GM18508 (cell line): ENCODE measurements around the gene ZNRD2.
"Not testable (repeated sequence)": the region's sequence is repeated elsewhere in the genome, so short reads cannot be mapped to it uniquely, and the experiment has no call there.

Experiments used
- ATAC-seq: cut with Tn5 transposase; IDR thresholded peaks from one replicate; pipeline ENCODE4 v1.9.1; 2021; ENCODE audit warnings: moderate number of reproducible peaks; ENCODE audit not compliant: insufficient read depth, unreplicated experiment

ZNRD2 gene

GRCh38 chr11:65569973-65570918, at the start of gene ZNRD2:
Gene ZNRD2 (plus strand): TSS chr11:65570477. CDS start chr11:65570492, 15 bp downstream.
- ATAC-seq, result peak; percentile 41

GRCh38 chr11:65521777-65522521, 48.3 kb upstream of the ZNRD2 start:
- not testable (repeated sequence) for ATAC-seq

GRCh38 chr11:65522718-65523630, 47.3 kb upstream of the ZNRD2 start:
- ATAC-seq, result not testable (repeated sequence)

GRCh38 chr11:65523631-65523968, 46.7 kb upstream of the ZNRD2 start:
- ATAC-seq, result not testable (repeated sequence)

- ATAC-seq, result no peak
Measured at GRCh38 chr11:65524014-65524740, 46.1 kb upstream of the ZNRD2 start.

- no peak for ATAC-seq
Measured at GRCh38 chr11:65524741-65525545, 45.3 kb upstream of the ZNRD2 start, which contains the start of gene SCYL1. Gene SCYL1 (plus strand): TSS chr11:65525083. CDS start chr11:65525154, 71 bp downstream.

GRCh38 chr11:65525546-65526480, 44.5 kb upstream of the ZNRD2 start:
- no peak for ATAC-seq

GRCh38 chr11:65526744-65527143, 43.5 kb upstream of the ZNRD2 start:
- no peak for ATAC-seq

- no peak for ATAC-seq
Measured at GRCh38 chr11:65528819-65529350, 41.4 kb upstream of the ZNRD2 start.

- no peak for ATAC-seq
Measured at GRCh38 chr11:65529475-65530156, 40.7 kb upstream of the ZNRD2 start.

GRCh38 chr11:65530157-65530496, 40.1 kb upstream of the ZNRD2 start:
- ATAC-seq, result no peak

- no peak for ATAC-seq
Measured at GRCh38 chr11:65532388-65533064, 37.8 kb upstream of the ZNRD2 start.

- ATAC-seq, result no peak
Measured at GRCh38 chr11:65535102-65535501, 35.2 kb upstream of the ZNRD2 start.

- ATAC-seq, result no peak
Measured at GRCh38 chr11:65536412-65537295, 33.6 kb upstream of the ZNRD2 start.

GRCh38 chr11:65537296-65537597, 33.0 kb upstream of the ZNRD2 start:
- no peak for ATAC-seq
